K562 (cell line): ENCODE results near the gene CXCL16. TPM values are rescaled to one million over a fixed set of nuclear protein-coding genes. Genes with fewer than 3 reads are reported as not detected.

Experiments
- ATF2 ChIP-seq: sonication (generic); formaldehyde crosslinking; IDR thresholded peaks from 2 replicates; pipeline ENCODE4 v1.8.1; 2022; ENCODE audit warnings: missing genetic modification reagents
- E2F6 ChIP-seq, 2 experiments: IDR thresholded peaks; 2 replicates each; pipeline ENCODE4 v1.6.1; 2011; ENCODE audit warnings: borderline replicate concordance in 1 of 2, control low read depth in 1 of 2, low read depth in 1 of 2, low read length in 1 of 2, mild to moderate bottlenecking in 1 of 2, mixed read lengths in 1 of 2, moderate library complexity in 1 of 2; ENCODE audit not compliant: insufficient read depth in 1 of 2, insufficient read length in 1 of 2, poor library complexity in 1 of 2, severe bottlenecking in 1 of 2; ENCODE audit errors: extremely low read depth in 1 of 2
- GABPB1 ChIP-seq: sonication (generic); formaldehyde crosslinking; IDR thresholded peaks from 2 replicates; pipeline ENCODE4 v1.8.0; 2022; ENCODE audit warnings: mild to moderate bottlenecking, missing genetic modification reagents
- KAT8 ChIP-seq: fragments of 450-650 bp; IDR thresholded peaks from 2 replicates; pipeline ENCODE4 v1.6.1; 2016; ENCODE audit warnings: low read depth, mild to moderate bottlenecking
- L3MBTL2 ChIP-seq: fragments of 450-650 bp; IDR thresholded peaks from 2 replicates; pipeline ENCODE4 v1.6.1; 2016; ENCODE audit warnings: mild to moderate bottlenecking, moderate library complexity
- MEF2A ChIP-seq: IDR thresholded peaks from 2 replicates; pipeline ENCODE4 v1.6.1; 2011; ENCODE audit warnings: low read depth, mild to moderate bottlenecking, low read length, moderate library complexity; ENCODE audit not compliant: control insufficient read depth
- NRF1 ChIP-seq, 2 experiments: fragments of 450-650 bp; IDR thresholded peaks in 1 of 2; conservative IDR thresholded peaks in 1 of 2; 2 replicates each; pipeline ENCODE4 v1.6.1; 2014; ENCODE audit warnings: mild to moderate bottlenecking in 2 of 2
- RFX5 ChIP-seq: IDR thresholded peaks from 2 replicates; pipeline ENCODE4 v1.6.1; 2011; ENCODE audit warnings: low read depth, mild to moderate bottlenecking, improper control_type of control experiment, low read length
- RNF219 ChIP-seq: fragments of 250-450 bp; sonication (Bioruptor Pico); IDR thresholded peaks from 2 replicates; pipeline ENCODE4 v1.5.0; 2022; ENCODE audit warnings: mild to moderate bottlenecking
- SMC3 ChIP-seq: conservative IDR thresholded peaks from 2 replicates; pipeline ENCODE4 v1.6.1; 2011; ENCODE audit warnings: low read depth, low read length, improper control_type of control experiment; ENCODE audit not compliant: insufficient read depth
- U2AF2 ChIP-seq: fragments of 200-400 bp; formaldehyde crosslinking; optimal IDR thresholded peaks from 2 replicates; pipeline ENCODE3; 2017; ENCODE audit warnings: low read depth, mild to moderate bottlenecking, low read length
- ZNF263 ChIP-seq: sonication (generic); formaldehyde crosslinking; IDR thresholded peaks from 2 replicates; pipeline ENCODE4 v1.8.0; 2022; ENCODE audit warnings: mild to moderate bottlenecking, missing genetic modification reagents, borderline replicate concordance
- ZNF699 ChIP-seq: fragments of 250-450 bp; sonication (Bioruptor Pico); IDR thresholded peaks from 2 replicates; pipeline ENCODE4 v1.8.0; 2021; ENCODE audit warnings: mild to moderate bottlenecking, moderate library complexity; ENCODE audit not compliant: insufficient replicate concordance
- polyA plus RNA-seq, 8 experiments: library from polyadenylated mRNA; depleted of rRNA in 4 of 8; stranded (reverse) in 5 of 8; unstranded in 3 of 8; fragments of >200 nt; fragmentation: Nextera tagmentation in 2 of 8; fragmentation: Illumina TruSeq in 1 of 8; extraction: Ambion mirVana in 2 of 8; extraction: Trizol in 1 of 8; gene quantifications; 2 replicates each; pipeline versions ENCODE4 v1.2.1 to v1.2.3, GENCODE V29; 2011 to 2014; ENCODE audit warnings: inconsistent platforms in 1 of 8, missing spikeins in 1 of 8
- total RNA-seq, 7 experiments: library from RNA; depleted of rRNA in 6 of 7; stranded (reverse); fragments of >200 nt in 6 of 7; fragmentation: Illumina TruSeq in 2 of 7; extraction: Trizol in 2 of 7; gene quantifications; 2 replicates each; pipeline versions ENCODE4 v1.2.1 to v1.2.3, GENCODE V29; 2011 to 2021; ENCODE audit warnings: low replicate concordance in 1 of 7
- TF ChIP-seq, protein P1 (sequence below): sonication (generic); formaldehyde crosslinking; IDR thresholded peaks from 2 replicates; pipeline ENCODE4 v1.5.0; 2020; ENCODE audit warnings: missing genetic modification reagents
- TF ChIP-seq, protein P2 (sequence below): sonication (generic); formaldehyde crosslinking; IDR thresholded peaks from 2 replicates; pipeline ENCODE4 v1.8.0; 2022; ENCODE audit warnings: missing genetic modification reagents, mild to moderate bottlenecking, moderate library complexity, borderline replicate concordance

The CXCL16 gene
- total and polyA plus RNA-seq, 9 of the 15 experiments (the other 6 are each of a cell fraction or from before 2014, with no cell fraction given): 0.05 to 0.68 (median 0.22) TPM; not detected in 2

DNA sequence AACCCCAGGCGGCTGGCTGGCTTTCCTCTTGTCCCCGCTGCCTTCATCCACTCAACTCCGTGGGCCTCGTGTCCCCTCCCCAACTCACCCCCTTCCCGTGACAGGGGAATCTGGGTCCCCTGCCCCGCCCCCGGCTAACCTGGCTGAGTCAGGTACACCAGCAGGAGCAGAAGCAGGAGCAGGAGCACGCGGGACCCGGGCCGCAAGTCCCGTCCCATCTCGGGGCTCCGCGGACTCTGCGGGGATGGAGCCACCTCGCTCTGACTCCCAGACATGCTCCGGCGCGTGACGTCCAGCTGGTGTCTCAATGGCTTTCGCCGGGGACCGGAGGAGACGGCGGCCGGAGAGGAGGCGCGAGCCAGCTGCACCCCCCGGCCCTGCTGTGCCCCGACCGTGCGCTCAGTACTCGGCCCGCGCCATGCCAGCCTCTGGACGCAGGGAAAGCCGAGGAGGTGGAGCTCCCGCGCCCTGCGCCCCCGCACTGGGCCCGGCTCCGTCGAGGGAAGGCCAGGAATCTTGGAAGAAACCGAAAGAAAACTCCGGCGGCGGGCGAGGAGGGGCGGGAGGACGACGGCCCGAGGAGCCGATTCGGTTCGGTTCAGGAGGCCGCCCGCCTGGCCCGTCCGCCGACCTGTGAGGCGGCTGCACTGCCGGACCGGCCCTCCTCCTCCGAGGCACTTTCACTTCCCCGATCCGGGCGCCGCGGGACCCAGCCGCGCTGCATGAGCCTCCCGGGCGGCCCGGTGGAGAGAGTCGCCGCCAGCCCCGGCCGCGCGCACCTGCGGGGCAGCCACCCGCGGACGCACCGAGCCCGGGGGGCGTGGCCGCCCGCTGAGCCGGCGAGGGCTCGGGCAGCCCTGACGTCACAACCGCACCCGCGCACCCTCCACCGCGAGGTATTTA is at the start of gene CXCL16, which contains the start of gene ZMYND15 (continued):
- TF ChIP-seq MEF2A (no peak), L3MBTL2 (peak; percentile 43; the same call in 1 of the 2 replicates), ATF2 (CRISPR knock-in tag) (no peak), NRF1 (conservative IDR thresholded peaks at IDR 0.05 in 1 of 2, IDR thresholded peaks at IDR 0.05 in 1 of 2) (peak in 1 of 2 experiments; percentile 31; a peak in 3 of 4 replicates), GABPB1 (CRISPR knock-in tag) (no peak), U2AF2 (no peak), SMC3 (no peak), KAT8 (no peak), E2F6 (IDR thresholded peaks at IDR 0.05; ENCODE audit: borderline replicate concordance in 1 of 2, extremely low read depth in 1 of 2, insufficient read depth in 1 of 2, insufficient read length in 1 of 2, low read depth in 1 of 2, low read length in 1 of 2, poor library complexity in 1 of 2, severe bottlenecking in 1 of 2) (peak in 1 of 2 experiments; percentile 32), ZNF699 (CRISPR knock-in tag) (no peak), RFX5 (no peak), ZNF263 (CRISPR knock-in tag) (no peak; the same call in 1 of the 2 replicates), RNF219 (CRISPR knock-in tag) (no peak)
- TF ChIP-seq, protein P1, sequence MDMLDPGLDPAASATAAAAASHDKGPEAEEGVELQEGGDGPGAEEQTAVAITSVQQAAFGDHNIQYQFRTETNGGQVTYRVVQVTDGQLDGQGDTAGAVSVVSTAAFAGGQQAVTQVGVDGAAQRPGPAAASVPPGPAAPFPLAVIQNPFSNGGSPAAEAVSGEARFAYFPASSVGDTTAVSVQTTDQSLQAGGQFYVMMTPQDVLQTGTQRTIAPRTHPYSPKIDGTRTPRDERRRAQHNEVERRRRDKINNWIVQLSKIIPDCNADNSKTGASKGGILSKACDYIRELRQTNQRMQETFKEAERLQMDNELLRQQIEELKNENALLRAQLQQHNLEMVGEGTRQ (CRISPR knock-in tag): 0 out of 2 replicates have a peak, but pooled peaks have one; percentile 7
- TF ChIP-seq, protein P2, sequence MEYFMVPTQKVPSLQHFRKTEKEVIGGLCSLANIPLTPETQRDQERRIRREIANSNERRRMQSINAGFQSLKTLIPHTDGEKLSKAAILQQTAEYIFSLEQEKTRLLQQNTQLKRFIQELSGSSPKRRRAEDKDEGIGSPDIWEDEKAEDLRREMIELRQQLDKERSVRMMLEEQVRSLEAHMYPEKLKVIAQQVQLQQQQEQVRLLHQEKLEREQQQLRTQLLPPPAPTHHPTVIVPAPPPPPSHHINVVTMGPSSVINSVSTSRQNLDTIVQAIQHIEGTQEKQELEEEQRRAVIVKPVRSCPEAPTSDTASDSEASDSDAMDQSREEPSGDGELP: peak; percentile 86
